SK-N-SH (cell line): Measurements from ENCODE around the gene EIPR1. TPM values are rescaled to one million over a fixed set of nuclear protein-coding genes. Genes with fewer than 3 reads are reported as not detected.

ENCODE experiments used
- CTCF ChIA-PET: fragments of 300-600, 350-600 bp; formaldehyde crosslinking; extraction: SDS; loops from one replicate; lab custom pipeline; 2021; lab: Yijun Ruan, JAX
- POLR2A ChIA-PET: fragments of 350-600 bp; sonication (Branson Sonifier 250); formaldehyde crosslinking; extraction: SDS; loops from one replicate; lab custom pipeline; 2020; ENCODE audit warnings: antibody characterized with exemption, inconsistent platforms; lab: Yijun Ruan, JAX
- DNase-seq: peaks from one replicate; pipeline ENCODE4 v3.0.0; 2012
- H2AFZ ChIP-seq: fragments of 200-600 bp; sonication (generic); 2 replicates; pipeline ENCODE4 v1.8.1; 2016; ENCODE audit warnings: antibody characterized with exemption, mild to moderate bottlenecking, low read depth
- H3F3A ChIP-seq: fragments of 200-600 bp; sonication (generic); replicated peaks from 2 replicates; pipeline ENCODE3; 2016; ENCODE audit warnings: antibody characterized with exemption, mild to moderate bottlenecking; ENCODE audit not compliant: insufficient read depth
- H3K27ac ChIP-seq, 2 experiments: fragments of 200-500 bp in 1 of 2; fragments of 200-600 bp in 1 of 2; sonication (Bioruptor generic) in 1 of 2; sonication (generic), shearing (Covaris generic) in 1 of 2; 2 replicates each; pipeline versions ENCODE4 v1.5.1 to v1.6.1; 2014 to 2016; ENCODE audit warnings: low read depth in 2 of 2, inconsistent platforms in 1 of 2, low read length in 1 of 2, mild to moderate bottlenecking in 1 of 2, mixed read lengths in 1 of 2
- H3K27me3 ChIP-seq: fragments of 200-600 bp; sonication (generic), shearing (Covaris generic); 2 replicates; pipeline ENCODE4 v1.6.1; 2016; ENCODE audit warnings: mixed run types; ENCODE audit not compliant: insufficient read depth
- H3K36me3 ChIP-seq, 2 experiments: fragments of 200-500 bp in 1 of 2; fragments of 200-600 bp in 1 of 2; sonication (Bioruptor generic) in 1 of 2; sonication (generic) in 1 of 2; replicated peaks in 1 of 2; 2 replicates each; pipeline versions ENCODE3 to v1.5.1; 2014 to 2016; ENCODE audit warnings: low read length in 1 of 2, mild to moderate bottlenecking in 1 of 2; ENCODE audit not compliant: insufficient read depth in 2 of 2, control insufficient read depth in 1 of 2
- H3K4me1 ChIP-seq, 2 experiments: fragments of 200-500 bp in 1 of 2; fragments of 200-600 bp in 1 of 2; sonication (Bioruptor generic) in 1 of 2; sonication (generic), shearing (Covaris generic) in 1 of 2; 2 replicates each; pipeline versions ENCODE4 v1.5.1 to v1.6.1; 2014 to 2016; ENCODE audit warnings: low read depth in 1 of 2, low read length in 1 of 2, mixed run types in 1 of 2; ENCODE audit not compliant: insufficient read depth in 2 of 2, control insufficient read depth in 1 of 2
- H3K4me2 ChIP-seq: fragments of 200-600 bp; sonication (generic), shearing (Covaris generic); 2 replicates; pipeline ENCODE4 v1.6.1; 2017; ENCODE audit warnings: mixed run types
- H3K4me3 ChIP-seq, 2 experiments: fragments of 200-500 bp in 1 of 2; fragments of 200-600 bp in 1 of 2; sonication (Bioruptor generic) in 1 of 2; sonication (generic), shearing (Covaris generic) in 1 of 2; 2 replicates each; pipeline versions ENCODE4 v1.5.1 to v1.8.1; 2014 to 2016; ENCODE audit warnings: low read depth in 2 of 2, inconsistent platforms in 1 of 2, low read length in 1 of 2, mild to moderate bottlenecking in 1 of 2, mixed read lengths in 1 of 2, moderate library complexity in 1 of 2
- H3K79me2 ChIP-seq: fragments of 200-600 bp; sonication (generic); 2 replicates; pipeline ENCODE4 v1.8.1; 2017; ENCODE audit warnings: mild to moderate bottlenecking; ENCODE audit not compliant: insufficient read depth
- H3K9ac ChIP-seq: fragments of 200-600 bp; sonication (generic); 2 replicates; pipeline ENCODE4 v1.6.1; 2017; ENCODE audit warnings: mixed run types
- H3K9me2 ChIP-seq: fragments of 200-600 bp; sonication (generic); 2 replicates; pipeline ENCODE4 v1.6.1; 2017; ENCODE audit warnings: mixed run types
- H3K9me3 ChIP-seq: fragments of 200-600 bp; sonication (generic); 2 replicates; pipeline ENCODE4 v1.6.1; 2017; ENCODE audit warnings: mixed run types, mild to moderate bottlenecking, moderate library complexity
- H4K20me1 ChIP-seq: fragments of 200-600 bp; sonication (generic); 2 replicates; pipeline ENCODE4 v1.6.1; 2017; ENCODE audit warnings: mild to moderate bottlenecking, mixed run types; ENCODE audit not compliant: insufficient read depth
- GABPA ChIP-seq: IDR thresholded peaks from 2 replicates; pipeline ENCODE4 v1.4.0; 2012; ENCODE audit warnings: low read depth, mild to moderate bottlenecking
- IRF3 ChIP-seq: fragments of 150-350 bp; IDR thresholded peaks from 2 replicates; pipeline ENCODE4 v1.6.1; 2016; ENCODE audit warnings: mild to moderate bottlenecking, low read depth, low read length
- NFIC ChIP-seq: IDR thresholded peaks from 2 replicates; pipeline ENCODE4 v1.4.0; 2012; ENCODE audit warnings: borderline replicate concordance
- NRF1 ChIP-seq: IDR thresholded peaks from 2 replicates; pipeline ENCODE4 v1.6.1; 2012; ENCODE audit warnings: low read depth, mild to moderate bottlenecking, low read length
- PBX3 ChIP-seq: IDR thresholded peaks from 2 replicates; pipeline ENCODE4; 2012
- RCOR1 ChIP-seq: fragments of 150-350 bp; IDR thresholded peaks from 2 replicates; pipeline ENCODE4 v1.6.1; 2017; ENCODE audit warnings: antibody characterized with exemption, low read length
- USF1 ChIP-seq: IDR thresholded peaks from 2 replicates; pipeline ENCODE4 v1.4.0; 2012; ENCODE audit warnings: low read depth, borderline replicate concordance
- USF2 ChIP-seq: fragments of 150-350 bp; IDR thresholded peaks from 2 replicates; pipeline ENCODE4 v1.6.1; 2017; ENCODE audit warnings: antibody characterized with exemption, low read length, low read depth, borderline replicate concordance
- YY1 ChIP-seq: IDR thresholded peaks from 2 replicates; pipeline ENCODE4 v1.4.0; 2012; ENCODE audit warnings: low read depth, mild to moderate bottlenecking
- WGBS: methylation state at CpG from one replicate; pipeline ENCODE4 v1.1.6; 2017; ENCODE audit warnings: low lambda C conversion rate; 5-methylcytosine and 5-hydroxymethylcytosine counted together
- polyA plus RNA-seq, 3 experiments: library from polyadenylated mRNA; depleted of rRNA; stranded (reverse); fragments of >200 nt; gene quantifications; 2 replicates each; pipeline ENCODE4 v1.2.3, GENCODE V29; 2012

Gene EIPR1
- polyA plus RNA-seq, 1 of the 3 experiments (the other 2 are of a cell fraction), result 85.9 TPM

- peaks cover 0 to under 1% of the 10 kb centered on the region in 2 experiments; a peak in 1 of 4 replicates for H3K4me1 ChIP-seq
- H3F3A ChIP-seq, result no peaks in the 10 kb centered on the region
- H3K27me3 ChIP-seq, result no peaks in the 10 kb centered on the region
- no peak overlapping the region for H2AFZ ChIP-seq
- H3K9me3 ChIP-seq, result no peaks in the 10 kb centered on the region
- no peak overlapping the region for H3K4me2 ChIP-seq
- H3K36me3 ChIP-seq, result peaks cover 11 to 20% of the 10 kb centered on the region in 2 experiments
- TF ChIP-seq NRF1 (no peak), NFIC (no peak), RCOR1 (no peak), GABPA (no peak), YY1 (no peak), PBX3 (no peak), USF1 (no peak), USF2 (no peak)
- TF ChIP-seq, all 33 proteins: peak for 0
- ChIA-PET POLR2A (no interaction called here), CTCF (no interaction called here)
- DNase-seq, result no peak
- Histone ChIP-seq H3K4me3 (no peak overlapping the region), H3K27ac (no peak overlapping the region), H3K9me2 (no peaks in the 10 kb centered on the region), H3K79me2 (no peaks in the 10 kb centered on the region), H4K20me1 (no peaks in the 10 kb centered on the region), H3K9ac (no peak overlapping the region)
- WGBS, result 97% methylated on average over 4 of the region's 4 CpGs
Measured at GRCh38 chr2:3248754-3249475, 128.7 kb downstream of the EIPR1 start.

- Histone ChIP-seq H3K79me2 (no peaks in the 10 kb centered on the region), H2AFZ (no peak overlapping the region), H4K20me1 (no peaks in the 10 kb centered on the region), H3F3A (no peaks in the 10 kb centered on the region), H3K36me3 (peaks cover 11 to 20% of the 10 kb centered on the region in 2 experiments), H3K4me1 (peaks cover 0 to 4% of the 10 kb centered on the region in 2 experiments; a peak in 1 of 4 replicates), H3K4me3 (no peak overlapping the region), H3K27ac (no peak overlapping the region), H3K9me3 (no peaks in the 10 kb centered on the region), H3K27me3 (no peaks in the 10 kb centered on the region), H3K4me2 (no peak overlapping the region), H3K9me2 (no peaks in the 10 kb centered on the region), H3K9ac (no peak overlapping the region)
- WGBS, result 91% methylated on average over 13 of the region's 13 CpGs
- no peak for DNase-seq
- POLR2A ChIA-PET, result no interaction called here
- CTCF ChIA-PET, result interaction anchor here (1.2 kb wide), 1 partner anchor 403 kb away, joined by 3 read pairs; no protein-coding TSS in a partner anchor
- no peak for TF ChIP-seq IRF3
Measured at GRCh38 chr2:3246928-3247714, 130.5 kb downstream of the EIPR1 start.
